Right atrium auricular region (tissue), 2 donors: ENCODE measurements around the gene LANCL1. TPM values are rescaled to one million over a fixed set of nuclear protein-coding genes. Genes with fewer than 3 reads are reported as not detected.

Experiments used
- DNase-seq: peaks from one replicate; pipeline ENCODE4 v3.0.0-alpha.2; 2019; ENCODE audit warnings: low spot score
- H3K27ac ChIP-seq, 2 donors: fragments of 200-600 bp; sonication (generic); 1 replicate in 1 of 2; 2 replicates in 1 of 2; pipeline ENCODE4 v1.5.1; 2016 to 2019
- H3K27me3 ChIP-seq, 2 donors: fragments of 200-600 bp; sonication (generic); one replicate each; pipeline versions ENCODE4 v1.5.1 to v1.6.0; 2017 to 2019
- H3K36me3 ChIP-seq: fragments of 200-600 bp; sonication (generic); one replicate; pipeline ENCODE4 v1.5.1; 2016
- H3K4me1 ChIP-seq, 2 donors: fragments of 200-600 bp; sonication (generic); one replicate each; pipeline versions ENCODE4 v1.5.1 to v1.6.0; 2017 to 2019
- H3K4me3 ChIP-seq, 2 donors: fragments of 200-600 bp; sonication (generic); 1 replicate in 1 of 2; 2 replicates in 1 of 2; pipeline ENCODE4 v1.5.1; 2017 to 2019; ENCODE audit warnings: mild to moderate bottlenecking in 1 of 2, moderate library complexity in 1 of 2
- H3K9me3 ChIP-seq, 2 donors: fragments of 200-600 bp; sonication (generic); one replicate each; pipeline ENCODE4 v1.5.1; 2019
- total RNA-seq, 2 donors: library from RNA; depleted of rRNA; stranded (reverse); fragments of >200 nt; gene quantifications; one replicate each; pipeline ENCODE4 v1.1.0, GENCODE V29; 2016
- TF ChIP-seq, protein P1 (sequence below), 2 donors: fragments of 200-600 bp; sonication (generic); IDR thresholded peaks; one replicate each; pipeline ENCODE4 v1.5.1; 2019; ENCODE audit warnings: antibody characterized with exemption in 2 of 2

The LANCL1 gene, protein sequence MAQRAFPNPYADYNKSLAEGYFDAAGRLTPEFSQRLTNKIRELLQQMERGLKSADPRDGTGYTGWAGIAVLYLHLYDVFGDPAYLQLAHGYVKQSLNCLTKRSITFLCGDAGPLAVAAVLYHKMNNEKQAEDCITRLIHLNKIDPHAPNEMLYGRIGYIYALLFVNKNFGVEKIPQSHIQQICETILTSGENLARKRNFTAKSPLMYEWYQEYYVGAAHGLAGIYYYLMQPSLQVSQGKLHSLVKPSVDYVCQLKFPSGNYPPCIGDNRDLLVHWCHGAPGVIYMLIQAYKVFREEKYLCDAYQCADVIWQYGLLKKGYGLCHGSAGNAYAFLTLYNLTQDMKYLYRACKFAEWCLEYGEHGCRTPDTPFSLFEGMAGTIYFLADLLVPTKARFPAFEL
- 10 to 100 TPM; 27.4 to 43.2 TPM for total RNA-seq

DNA sequence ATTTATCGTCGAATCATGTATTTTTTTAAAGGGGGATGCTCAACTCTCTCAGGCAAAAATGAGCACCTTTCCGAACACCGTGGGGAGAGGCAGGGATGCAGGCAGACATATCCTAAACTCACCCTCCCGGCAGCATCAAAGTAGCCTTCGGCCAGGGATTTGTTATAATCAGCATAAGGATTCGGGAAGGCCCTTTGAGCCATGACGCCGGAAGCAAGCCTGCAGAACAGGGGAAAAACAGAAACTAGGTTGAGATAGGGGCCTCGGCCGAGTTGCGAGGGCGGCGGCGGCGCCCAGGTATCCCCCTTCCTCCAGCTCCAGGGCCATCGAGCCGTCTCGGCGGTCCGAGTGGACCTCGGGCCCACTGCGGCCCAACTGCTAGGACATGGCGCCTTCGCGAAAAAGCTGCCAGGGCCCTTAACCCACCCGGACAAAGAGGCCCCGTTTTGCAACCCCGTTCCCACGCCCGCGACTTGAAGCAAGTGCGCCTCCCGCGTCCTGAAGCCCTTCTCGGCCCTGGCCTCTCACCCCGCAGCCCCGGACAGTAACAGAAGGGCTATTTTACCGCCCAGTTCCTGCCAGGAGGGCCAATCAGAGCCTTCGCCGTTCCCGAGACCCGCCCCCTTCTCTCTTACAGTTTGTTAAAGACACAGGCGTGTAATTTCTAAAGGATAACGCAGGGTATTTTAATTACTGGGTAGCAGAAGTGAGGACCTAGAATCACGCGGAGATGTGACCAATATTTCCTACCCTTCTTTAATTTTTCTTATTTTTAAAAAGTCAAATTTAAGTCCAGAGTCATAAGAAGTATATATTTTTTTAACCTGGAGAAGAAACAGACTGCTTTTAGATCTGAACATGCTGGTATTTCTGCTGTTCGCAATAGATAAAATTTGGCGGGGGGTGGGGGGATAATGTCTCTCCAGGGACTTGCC, at the start of gene LANCL1:
Gene LANCL1, minus strand, starts transcription at position 566 of the 935 bp plus-strand sequence. Its CDS starts 363 bp downstream, at position 203.
- peaks cover 13% of the 10 kb centered on the region for H3K36me3 ChIP-seq
- peaks cover 0 to 16% of the 10 kb centered on the region in 2 donors for H3K4me1 ChIP-seq
- peak within 1 kb of the TSS; percentile 66 to 81 for H3K27ac ChIP-seq
- H3K9me3 ChIP-seq: no peaks in the 10 kb centered on the region
- peak within 1 kb of the TSS; percentile 74 to 77 for H3K4me3 ChIP-seq
- TF ChIP-seq, protein P1, sequence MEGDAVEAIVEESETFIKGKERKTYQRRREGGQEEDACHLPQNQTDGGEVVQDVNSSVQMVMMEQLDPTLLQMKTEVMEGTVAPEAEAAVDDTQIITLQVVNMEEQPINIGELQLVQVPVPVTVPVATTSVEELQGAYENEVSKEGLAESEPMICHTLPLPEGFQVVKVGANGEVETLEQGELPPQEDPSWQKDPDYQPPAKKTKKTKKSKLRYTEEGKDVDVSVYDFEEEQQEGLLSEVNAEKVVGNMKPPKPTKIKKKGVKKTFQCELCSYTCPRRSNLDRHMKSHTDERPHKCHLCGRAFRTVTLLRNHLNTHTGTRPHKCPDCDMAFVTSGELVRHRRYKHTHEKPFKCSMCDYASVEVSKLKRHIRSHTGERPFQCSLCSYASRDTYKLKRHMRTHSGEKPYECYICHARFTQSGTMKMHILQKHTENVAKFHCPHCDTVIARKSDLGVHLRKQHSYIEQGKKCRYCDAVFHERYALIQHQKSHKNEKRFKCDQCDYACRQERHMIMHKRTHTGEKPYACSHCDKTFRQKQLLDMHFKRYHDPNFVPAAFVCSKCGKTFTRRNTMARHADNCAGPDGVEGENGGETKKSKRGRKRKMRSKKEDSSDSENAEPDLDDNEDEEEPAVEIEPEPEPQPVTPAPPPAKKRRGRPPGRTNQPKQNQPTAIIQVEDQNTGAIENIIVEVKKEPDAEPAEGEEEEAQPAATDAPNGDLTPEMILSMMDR (IDR thresholded peaks at IDR 0.05): no peak
- peak; percentile 95 for DNase-seq
- no peaks in the 10 kb centered on the region for H3K27me3 ChIP-seq

DNA sequence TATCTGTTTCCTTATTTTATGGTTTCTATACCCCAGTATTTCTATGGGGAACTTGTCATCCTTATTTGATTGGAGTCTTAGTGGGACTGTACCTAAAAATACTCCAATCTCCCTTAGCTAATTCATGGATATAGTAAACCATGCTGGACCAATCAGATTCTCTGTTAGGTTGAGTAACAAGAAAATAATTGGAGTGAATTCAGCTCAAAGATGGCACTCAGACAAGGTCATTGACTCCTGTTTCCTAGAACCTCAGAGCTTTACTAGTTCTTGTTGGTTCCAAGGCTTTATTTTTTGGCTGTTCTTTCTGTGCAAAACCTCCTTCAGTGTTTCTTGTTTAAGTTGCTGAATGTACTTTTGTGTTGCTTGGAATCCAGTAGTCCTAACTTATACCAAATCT, 48.0 kb upstream of the LANCL1 start:
- no peak overlapping the region for H3K27ac ChIP-seq
- TF ChIP-seq, protein P1 (IDR thresholded peaks at IDR 0.05): no peak
- DNase-seq: no peak

DNA sequence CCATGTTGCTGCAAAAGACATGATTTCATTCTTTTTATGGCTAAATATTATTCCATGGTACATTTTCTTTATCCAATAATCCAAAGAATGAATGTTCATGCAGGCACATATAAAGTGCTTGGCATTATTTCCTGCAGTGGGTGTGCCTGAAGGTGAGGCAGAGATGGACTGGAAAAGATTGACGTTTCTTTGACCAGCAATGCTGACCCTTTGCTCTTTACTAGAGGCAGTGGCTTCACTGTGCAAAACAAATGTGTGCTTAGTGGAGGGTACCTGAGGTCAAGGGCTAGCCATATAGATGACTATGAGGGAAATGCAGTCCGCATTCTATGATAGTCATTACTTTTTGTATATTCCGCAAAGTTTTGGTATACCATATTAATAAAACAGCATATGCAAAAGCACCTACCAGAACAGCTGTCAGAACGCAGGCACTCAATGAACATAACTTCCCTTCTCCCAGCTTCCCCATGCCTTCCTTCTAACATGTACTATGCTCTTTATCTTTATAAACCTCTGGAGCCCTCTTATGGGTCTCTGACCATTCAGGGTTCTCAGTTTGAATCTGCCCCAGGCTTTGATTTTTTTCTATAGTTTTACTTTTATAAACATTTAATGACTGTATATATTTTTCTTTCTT, 47.2 kb upstream of the LANCL1 start:
- no peak overlapping the region for H3K4me3 ChIP-seq
- TF ChIP-seq, protein P1 (IDR thresholded peaks at IDR 0.05): no peak

More for the DNA sequence above, 48.0 kb upstream of the LANCL1 start:
- Histone ChIP-seq H3K9me3 (no peaks in the 10 kb centered on the region), H3K36me3 (no peaks in the 10 kb centered on the region), H3K4me3 (no peak overlapping the region), H3K4me1 (no peaks in the 10 kb centered on the region), H3K27me3 (no peaks in the 10 kb centered on the region)

DNA sequence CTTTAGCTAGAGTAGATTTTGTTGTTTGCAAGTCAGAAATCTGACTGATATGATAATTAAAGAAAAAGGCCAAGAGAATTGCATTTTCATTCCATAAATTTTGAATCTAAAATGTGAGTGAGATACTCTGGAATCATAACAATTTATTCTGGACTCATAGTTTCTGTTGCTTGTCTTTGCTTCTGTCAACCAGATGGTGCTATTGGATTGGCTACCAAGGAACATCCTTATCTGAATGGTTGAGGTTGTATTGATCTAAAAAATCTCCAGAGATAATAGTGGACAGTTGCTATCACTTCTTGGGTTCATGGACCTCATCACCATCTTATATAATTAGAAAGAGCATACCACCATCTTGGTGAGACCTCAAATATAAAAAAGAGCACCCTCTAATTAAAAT, 45.8 kb upstream of the LANCL1 start:
- DNase-seq: no peak
- Histone ChIP-seq H3K4me3 (no peak overlapping the region), H3K36me3 (no peaks in the 10 kb centered on the region), H3K9me3 (no peaks in the 10 kb centered on the region), H3K4me1 (no peaks in the 10 kb centered on the region), H3K27me3 (no peaks in the 10 kb centered on the region), H3K27ac (no peak overlapping the region)
- TF ChIP-seq, protein P1 (IDR thresholded peaks at IDR 0.05): no peak

More for the DNA sequence above, 47.2 kb upstream of the LANCL1 start:
- no peak for DNase-seq
- Histone ChIP-seq H3K27me3 (no peaks in the 10 kb centered on the region), H3K36me3 (no peaks in the 10 kb centered on the region), H3K9me3 (no peaks in the 10 kb centered on the region), H3K4me1 (no peaks in the 10 kb centered on the region), H3K27ac (no peak overlapping the region)

DNA sequence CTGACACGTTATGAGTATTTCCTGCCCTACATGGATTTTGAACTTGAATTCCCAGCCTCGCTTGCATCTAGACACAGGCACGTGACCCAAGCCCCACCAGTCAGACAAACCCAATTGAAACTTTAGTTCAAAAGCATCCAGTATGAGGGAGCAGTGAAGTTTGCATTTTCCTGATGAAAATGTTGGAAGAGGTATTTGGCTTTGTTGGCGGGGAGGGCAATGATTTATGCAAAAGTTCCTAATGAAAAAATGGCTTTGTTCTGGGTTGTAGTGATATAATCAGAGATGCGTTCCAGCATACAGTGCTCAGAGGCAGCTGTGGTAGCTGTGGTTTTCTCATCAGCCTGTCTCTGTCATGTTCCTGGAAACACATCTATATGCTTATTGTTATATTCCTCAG, 43.0 kb upstream of the LANCL1 start:
- Histone ChIP-seq H3K4me1 (no peaks in the 10 kb centered on the region), H3K9me3 (no peaks in the 10 kb centered on the region), H3K27ac (no peak overlapping the region), H3K36me3 (no peaks in the 10 kb centered on the region), H3K4me3 (no peak overlapping the region), H3K27me3 (no peaks in the 10 kb centered on the region)
- DNase-seq: no peak
- TF ChIP-seq, protein P1 (IDR thresholded peaks at IDR 0.05): no peak
